Vagina (tissue), 2 donors: ENCODE measurements around the gene MAP2K5.

Experiments used
- CTCF ChIP-seq, 3 experiments: fragments of 450-650 bp in 2 of 3; fragments of 200-600 bp in 1 of 3; sonication (generic) in 1 of 3; IDR thresholded peaks; one replicate each; pipeline ENCODE4 v1.5.1; 2017 to 2019; ENCODE audit warnings: antibody characterized with exemption in 3 of 3, mild to moderate bottlenecking in 2 of 3, moderate library complexity in 2 of 3
- POLR2A ChIP-seq, 2 donors: fragments of 450-650 bp; IDR thresholded peaks; one replicate each; pipeline ENCODE4 v1.6.1; 2017; ENCODE audit warnings: antibody characterized with exemption in 2 of 2, mild to moderate bottlenecking in 2 of 2, moderate library complexity in 2 of 2
- POLR2AphosphoS5 ChIP-seq, 2 donors: sonication (generic); formaldehyde crosslinking; IDR thresholded peaks; one replicate each; pipeline ENCODE4 v1.9.0; 2017; ENCODE audit warnings: antibody characterized with exemption in 2 of 2, mild to moderate bottlenecking in 2 of 2, low read depth in 1 of 2; ENCODE audit not compliant: insufficient read depth in 1 of 2

GRCh38 chr15:67685008-67685599 lies 142.6 kb downstream of the MAP2K5 start:
- TF ChIP-seq POLR2A (IDR thresholded peaks at IDR 0.05): no peak
- no peak for TF ChIP-seq CTCF (IDR thresholded peaks at IDR 0.05)
- TF ChIP-seq POLR2AphosphoS5 (IDR thresholded peaks at IDR 0.05; ENCODE audit: insufficient read depth in 1 of 2, low read depth in 1 of 2): no peak
